UCSD-AML1 (cell line): ENCODE measurements around the gene CLCN2.

Experiments used
- DNase-seq: peaks from one replicate; lab custom pipeline; 2025; ENCODE audit not compliant: unreplicated experiment; lab: John Stamatoyannopoulos, UW

Gene CLCN2

GRCh38 chr3:184381261-184382224 is 20.1 kb upstream of the CLCN2 start:
- peak; percentile 38 for DNase-seq

DNA sequence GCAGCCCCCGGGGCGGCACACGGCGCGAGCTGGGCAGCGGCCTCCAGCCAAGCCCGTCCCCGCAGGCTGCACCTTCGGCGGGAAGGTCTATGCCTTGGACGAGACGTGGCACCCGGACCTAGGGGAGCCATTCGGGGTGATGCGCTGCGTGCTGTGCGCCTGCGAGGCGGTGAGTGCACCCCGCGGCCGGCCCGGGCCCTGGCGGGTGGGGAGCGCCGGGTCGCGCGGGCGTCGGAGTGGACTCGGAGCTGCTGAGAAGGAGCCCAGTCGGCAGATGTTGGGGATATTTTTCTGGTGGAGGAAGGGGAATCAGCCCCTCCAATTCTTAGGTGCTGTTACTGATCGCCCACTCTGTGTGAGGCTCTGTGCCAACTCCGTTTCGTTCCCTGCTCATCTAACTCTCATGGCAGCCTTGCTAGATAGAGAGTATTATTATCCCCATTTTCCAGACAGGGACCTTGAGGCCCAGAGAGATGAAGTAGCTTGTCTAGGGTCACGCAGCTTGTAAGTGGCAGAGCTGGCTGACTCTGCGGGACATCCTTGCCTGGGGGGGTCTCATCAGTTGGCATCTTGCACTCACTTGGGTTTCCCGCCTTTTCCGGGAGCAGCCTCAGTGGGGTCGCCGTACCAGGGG is 19.3 kb upstream of the CLCN2 start:
- no peak for DNase-seq

DNA sequence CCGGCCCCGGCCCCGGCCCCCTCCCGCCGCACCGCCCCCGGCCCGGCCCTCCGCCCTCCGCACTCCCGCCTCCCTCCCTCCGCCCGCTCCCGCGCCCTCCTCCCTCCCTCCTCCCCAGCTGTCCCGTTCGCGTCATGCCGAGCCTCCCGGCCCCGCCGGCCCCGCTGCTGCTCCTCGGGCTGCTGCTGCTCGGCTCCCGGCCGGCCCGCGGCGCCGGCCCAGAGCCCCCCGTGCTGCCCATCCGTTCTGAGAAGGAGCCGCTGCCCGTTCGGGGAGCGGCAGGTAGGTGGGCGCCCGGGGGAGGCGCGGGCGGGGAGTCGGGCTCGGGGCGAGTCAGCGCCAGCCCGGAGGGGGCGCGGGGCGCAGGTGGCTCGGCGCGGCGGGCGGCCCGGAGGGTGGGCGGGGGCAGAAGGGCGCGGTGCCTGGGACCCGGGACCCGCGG is 18.8 kb upstream of the CLCN2 start:
- no peak for DNase-seq

- DNase-seq, result no peak
Measured at GRCh38 chr3:184379358-184380184, 18.2 kb upstream of the CLCN2 start, which contains the start of gene CHRD. CHRD (plus strand) TSS chr3:184380054; CDS start chr3:184380319, 265 bp downstream.

DNA sequence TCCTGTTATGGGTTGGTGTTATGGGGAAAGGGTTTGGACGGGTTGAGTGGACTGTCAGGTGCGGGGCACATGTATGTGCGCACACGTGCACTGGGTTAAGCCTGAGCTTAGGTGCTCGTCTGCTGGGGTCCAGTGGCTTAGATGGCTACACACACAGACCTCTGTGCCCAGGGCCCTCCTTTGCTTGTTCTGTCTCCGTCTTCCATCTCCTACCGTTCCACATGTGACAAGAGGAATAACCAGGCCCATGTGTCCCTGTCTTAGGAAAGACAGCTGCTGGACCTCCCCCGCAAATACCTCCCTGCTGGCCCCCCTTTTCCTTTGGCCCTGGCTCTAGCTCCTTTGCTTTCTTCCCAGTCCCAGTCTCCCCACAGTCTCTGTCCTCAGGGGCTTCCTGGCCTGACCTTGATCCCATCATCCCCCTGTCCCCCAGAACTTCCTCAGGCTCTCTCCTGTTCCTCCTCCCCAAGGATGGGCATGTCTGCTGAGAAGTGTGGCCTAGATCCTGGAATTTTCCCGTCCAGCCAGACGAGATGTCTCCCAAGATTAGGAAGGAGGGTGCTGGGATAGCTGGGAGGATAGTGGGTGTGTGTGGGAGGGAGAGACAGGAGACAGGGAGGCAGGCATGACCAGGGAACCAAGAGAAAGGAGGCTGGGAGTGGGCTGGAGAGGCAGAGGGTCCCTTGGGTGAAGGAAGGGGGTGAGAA is 17.4 kb upstream of the CLCN2 start:
- no peak for DNase-seq

GRCh38 chr3:184377882-184378445 is 16.6 kb upstream of the CLCN2 start, which contains the start of gene THPO:
THPO (minus strand) TSS chr3:184378207; CDS start chr3:184376259, 1,948 bp downstream.
- no peak for DNase-seq

GRCh38 chr3:184377374-184377773 is 16.0 kb upstream of the CLCN2 start:
- DNase-seq, result no peak

DNA sequence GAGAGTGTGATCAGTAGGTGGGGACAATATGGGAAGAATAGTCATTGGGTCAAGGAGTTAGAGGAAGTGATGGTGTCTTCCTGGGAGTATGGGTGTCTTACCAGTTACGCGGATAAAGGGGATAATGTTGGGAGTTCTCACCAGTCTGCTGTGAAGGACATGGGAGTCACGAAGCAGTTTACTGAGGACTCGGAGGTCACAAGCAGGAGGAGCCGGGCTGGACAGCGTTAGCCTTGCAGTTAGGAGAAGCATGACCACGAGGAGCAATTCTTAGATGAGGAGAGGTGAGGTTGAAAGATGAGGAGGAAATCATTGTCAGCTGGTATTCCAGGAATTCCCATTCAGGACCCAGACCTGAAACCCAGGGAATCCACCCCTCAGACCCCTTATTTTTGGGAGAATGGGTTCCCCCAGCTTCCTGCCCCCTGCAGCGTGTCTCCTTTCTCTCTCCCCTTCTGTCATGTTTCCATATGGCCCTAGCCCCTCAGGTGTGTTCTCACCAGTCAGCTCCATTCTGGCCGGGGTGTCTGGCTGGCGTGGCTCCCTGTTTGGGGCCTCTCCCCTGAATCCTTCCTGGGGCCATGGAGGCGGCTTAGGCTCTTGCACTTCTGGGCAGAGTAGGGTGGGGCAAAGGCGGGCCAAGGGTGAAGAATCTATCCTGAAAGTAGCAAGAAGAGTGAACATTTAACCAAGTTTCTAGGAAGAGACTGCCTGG is 14.5 kb upstream of the CLCN2 start:
- DNase-seq, result no peak

DNA sequence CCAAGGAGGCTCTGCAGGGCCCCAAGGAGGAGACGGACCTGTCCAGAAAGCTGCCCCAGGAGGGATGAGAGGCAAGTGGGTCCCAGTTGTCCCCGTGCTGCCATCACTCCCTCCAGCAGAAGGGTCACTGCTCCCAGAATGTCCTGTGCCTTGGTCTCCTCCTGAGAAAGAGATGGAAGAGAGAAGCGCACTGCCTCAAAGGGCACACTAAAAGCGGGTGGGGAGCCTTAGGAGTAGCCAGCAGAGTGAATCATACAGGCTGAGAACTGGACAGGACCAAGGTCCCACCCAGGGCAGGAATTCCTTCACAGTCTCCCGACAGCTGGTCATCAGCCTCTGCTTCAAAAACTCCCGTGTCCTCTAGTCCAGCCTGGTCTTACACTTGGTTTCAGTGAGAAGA is 12.0 kb upstream of the CLCN2 start:
- DNase-seq, result no peak

- no peak for DNase-seq
Measured at GRCh38 chr3:184372911-184373310, 11.5 kb upstream of the CLCN2 start.

DNA sequence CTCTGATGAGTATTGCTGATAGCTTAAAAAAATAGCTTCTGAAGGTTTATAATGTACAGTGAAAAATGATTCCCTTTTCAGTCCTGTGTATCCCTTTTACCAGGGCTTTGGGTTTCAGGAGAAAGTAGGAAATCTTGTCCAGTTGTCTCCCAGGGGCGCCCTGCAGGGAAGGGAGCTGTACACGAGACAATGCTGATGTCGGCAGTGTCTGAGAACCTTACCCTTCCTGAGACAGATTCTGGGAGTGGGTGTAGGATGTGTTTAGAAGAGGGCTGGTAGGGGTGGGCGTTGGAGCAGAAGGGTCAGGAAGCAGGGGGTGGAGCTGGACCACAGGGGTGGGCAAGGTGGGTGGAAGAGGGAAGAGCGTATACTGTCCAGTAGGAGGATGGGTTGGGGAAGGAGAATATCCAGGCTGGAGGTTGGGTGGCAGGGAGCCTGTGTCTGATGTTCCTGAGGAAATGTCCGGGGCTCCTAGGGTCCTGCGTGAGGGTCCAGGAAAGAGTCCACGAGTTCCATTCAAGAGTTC is 11.0 kb upstream of the CLCN2 start:
- no peak for DNase-seq

DNA sequence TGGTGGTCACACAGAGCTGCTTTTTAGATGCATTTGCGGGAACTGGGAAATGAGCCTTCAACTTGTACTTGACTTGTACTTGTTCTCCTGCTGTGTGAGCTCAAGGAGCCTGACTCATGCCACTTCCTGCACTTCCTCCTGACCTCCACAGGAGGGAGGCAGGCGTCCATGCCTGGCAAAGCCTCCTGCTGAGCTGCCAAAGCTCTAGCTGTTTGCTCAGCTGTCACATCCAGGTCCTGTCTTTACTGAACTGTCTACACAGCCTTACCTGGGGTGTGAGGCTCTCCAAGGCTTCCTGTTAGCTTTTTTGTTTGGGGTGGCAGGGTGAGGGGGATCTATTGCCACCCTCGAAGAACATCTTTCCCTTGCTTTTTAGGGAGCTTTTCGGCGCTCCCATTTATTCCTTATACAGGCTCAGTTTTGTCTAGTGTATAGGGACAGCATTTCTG is 10.2 kb upstream of the CLCN2 start:
- DNase-seq, result peak; percentile 68

- DNase-seq, result no peak
Measured at GRCh38 chr3:184368586-184369183, 7.3 kb upstream of the CLCN2 start.

DNA sequence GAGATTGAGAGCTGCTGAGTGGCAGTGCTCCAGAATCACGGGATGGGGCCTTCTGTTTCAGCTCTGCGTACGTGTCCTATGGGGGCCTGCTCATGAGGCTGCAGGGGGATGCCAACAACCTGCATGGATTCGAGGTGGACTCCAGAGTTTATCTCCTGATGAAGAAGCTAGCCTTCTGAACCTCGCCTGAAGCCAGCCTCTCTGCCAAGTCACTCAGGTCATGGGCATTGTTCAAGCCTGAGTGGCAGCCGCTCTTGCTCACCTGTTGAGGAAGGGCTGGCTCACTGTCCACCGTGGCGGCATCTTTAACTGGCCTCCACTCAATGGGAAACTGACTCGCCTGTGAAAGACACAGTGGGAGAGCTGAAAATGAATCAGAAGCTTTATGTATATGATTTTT is 6.7 kb upstream of the CLCN2 start:
- DNase-seq, result no peak

DNA sequence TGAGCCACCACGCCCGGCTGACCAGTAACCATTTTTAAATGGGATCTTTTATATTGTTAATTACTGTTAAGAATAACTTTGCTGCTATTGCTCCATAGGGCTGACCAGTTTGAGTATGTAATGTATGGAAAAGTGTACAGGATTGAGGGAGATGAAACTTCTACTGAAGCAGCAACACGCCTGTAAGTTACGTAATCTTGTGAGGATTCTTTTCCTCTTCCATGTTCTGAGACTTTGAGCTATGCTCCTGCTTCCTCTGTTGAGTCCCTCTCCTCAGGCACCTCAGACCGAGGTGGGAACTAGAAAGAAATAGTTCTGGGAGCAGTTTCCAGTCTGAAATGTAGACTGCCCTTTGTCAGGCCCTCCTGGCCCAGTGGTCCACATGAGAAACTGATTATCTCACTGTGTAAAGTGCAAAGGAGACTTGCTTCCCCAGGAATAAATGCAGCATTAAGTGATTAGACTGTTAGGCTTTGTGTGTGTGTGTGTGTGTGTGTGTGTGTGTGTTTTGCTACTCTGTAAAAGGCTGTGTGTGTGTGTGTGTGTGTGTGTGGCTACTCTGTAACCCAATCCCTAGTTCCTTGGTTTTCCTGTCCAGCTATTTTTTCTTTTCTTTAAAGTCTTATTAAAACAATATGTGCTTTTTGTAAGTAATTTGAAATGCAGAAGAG is 5.3 kb upstream of the CLCN2 start:
- no peak for DNase-seq

DNA sequence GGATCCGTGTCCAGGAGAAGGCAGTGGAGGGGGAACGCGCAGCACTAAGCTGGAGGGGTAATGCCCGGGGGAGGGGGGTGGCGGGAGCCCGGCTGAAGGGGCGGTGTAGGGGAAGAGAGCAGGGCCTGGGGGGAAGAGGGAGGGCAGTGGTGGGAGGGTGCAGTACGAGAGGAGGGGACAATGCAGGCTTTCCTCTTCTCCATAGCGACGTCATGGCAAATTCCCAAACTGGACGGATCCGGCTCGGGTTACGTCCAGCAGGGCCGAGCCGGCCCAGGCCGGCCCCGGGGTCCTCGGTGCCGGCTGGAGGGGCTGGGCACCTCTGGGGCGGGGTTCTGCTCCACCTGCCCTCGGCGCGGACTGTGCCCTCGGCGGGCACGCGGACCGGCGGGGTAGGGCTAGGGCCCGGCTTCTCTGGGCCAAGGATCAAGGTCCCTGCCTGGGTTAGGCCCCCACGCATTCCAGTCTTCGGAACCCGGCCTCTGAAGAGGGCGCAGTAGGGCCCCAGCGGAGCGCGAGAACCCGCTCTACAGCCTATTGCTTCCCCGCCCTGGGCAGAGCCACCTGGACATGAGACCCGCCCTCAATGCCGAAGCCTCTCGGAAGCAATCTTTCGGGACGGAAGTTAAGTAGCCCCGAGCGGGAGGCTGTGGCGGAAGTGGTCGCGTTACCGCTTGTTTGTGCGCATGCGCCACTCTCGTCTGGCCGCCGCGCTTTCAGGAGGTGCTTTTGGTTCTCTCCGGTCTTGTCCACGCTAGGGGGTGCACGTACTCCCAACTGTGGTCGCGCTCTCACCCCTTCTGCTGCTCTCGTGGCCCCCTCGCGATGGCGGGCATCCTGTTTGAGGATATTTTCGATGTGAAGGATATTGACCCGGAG is 1.5 kb upstream of the CLCN2 start:
- peak; percentile 97 for DNase-seq

DNA sequence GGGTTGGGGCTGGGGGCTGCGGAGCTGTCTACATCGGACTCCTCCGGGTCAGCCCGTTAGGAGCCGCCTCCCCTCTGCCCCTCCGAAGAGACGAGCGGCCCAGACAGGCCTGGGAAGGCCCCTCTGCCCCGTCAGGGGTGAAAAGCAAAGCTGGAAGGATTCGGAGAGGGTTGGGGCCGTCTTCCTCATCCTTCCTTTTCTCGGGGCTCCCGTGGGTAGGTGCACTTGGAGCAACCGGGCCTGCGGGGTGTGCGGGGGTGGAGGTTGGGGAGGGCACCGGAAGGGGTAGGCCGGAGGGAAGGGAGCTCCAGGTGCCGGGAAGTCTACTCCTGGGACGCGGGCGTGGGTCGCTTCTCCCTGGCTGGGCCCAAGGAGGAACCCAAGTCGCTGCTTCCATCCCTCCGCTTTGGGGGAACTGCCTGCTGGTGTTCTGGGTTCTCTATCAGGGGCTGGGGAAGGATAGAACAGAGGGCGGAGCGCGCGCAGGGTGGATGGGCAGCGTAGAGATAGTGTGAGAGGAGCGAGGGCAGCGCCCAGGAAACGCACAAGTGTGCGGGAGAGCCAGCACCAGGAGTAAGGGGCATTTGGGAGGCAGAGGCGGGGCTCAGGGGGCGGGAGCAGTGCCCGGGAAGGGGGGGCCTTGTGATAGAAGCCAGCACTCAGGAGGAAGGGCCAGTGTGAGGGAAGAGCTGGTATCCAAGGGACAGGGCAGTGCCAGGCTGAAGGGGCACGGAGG is 695 bp upstream of the CLCN2 start:
- peak; percentile 67 for DNase-seq
